ENCODE results near the gene MRO. TPM values are rescaled to one million over a fixed set of nuclear protein-coding genes. Genes with fewer than 3 reads are reported as not detected.

Gene MRO
- total and polyA plus RNA-seq, 2 of the 8 experiments (the other 6 are each of a cell fraction or from before 2014, with no cell fraction given): 0.65 to 1.0 TPM

- H3K18ac ChIP-seq (ENCODE audit: extremely low read depth, low read length): no peak overlapping the region
- no peak overlapping the region for H2BK120ac ChIP-seq (replicated peaks; ENCODE audit: low read depth, low read length)
- H3K23me2 ChIP-seq (ENCODE audit: low read depth, low read length): no peaks in the 10 kb centered on the region
- no peak for DNase-seq (ENCODE audit: low read depth in 1 of 2, low spot score in 2 of 2)
- POLR2A ChIA-PET (ENCODE audit: partially characterized antibody): no interaction called here
- H2BK15ac ChIP-seq (ENCODE audit: low read length): no peak overlapping the region
- no peaks in the 10 kb centered on the region for H3K79me2 ChIP-seq (ENCODE audit: control insufficient read depth in 1 of 2, insufficient read depth in 2 of 2, low read length in 2 of 2)
- no peak overlapping the region for H3K14ac ChIP-seq (ENCODE audit: insufficient read length)
- H2BK12ac ChIP-seq (ENCODE audit: low read depth, low read length): no peak overlapping the region
- H3K4me2 ChIP-seq (ENCODE audit: insufficient read depth in 1 of 2, low read depth in 2 of 2, low read length in 2 of 2): no peak overlapping the region
- H3K36me3 ChIP-seq (ENCODE audit: control insufficient read depth in 2 of 4, insufficient read depth in 4 of 4, low read length in 3 of 4): no peaks in the 10 kb centered on the region; a peak in 1 of 8 replicates
- no peak overlapping the region for H3K56ac ChIP-seq (replicated peaks; ENCODE audit: insufficient read length, low read depth, low read length)
- no peak overlapping the region for H2BK20ac ChIP-seq (ENCODE audit: low read length)
- no peak overlapping the region for H3K23ac ChIP-seq (ENCODE audit: insufficient read length)
- H3K27ac ChIP-seq (ENCODE audit: low read depth, low read length): no peak overlapping the region
- H2AFZ ChIP-seq (ENCODE audit: low read length): no peak overlapping the region
- WGBS, 2 experiments (ENCODE audit: extremely low coverage in 1 of 2, insufficient coverage in 1 of 2, insufficient read length in 1 of 2, insufficient replicate concordance in 2 of 2, low coverage in 1 of 2, low lambda C conversion rate in 2 of 2, missing lambda C conversion rate in 1 of 2): 86% methylated on average over 5 of the region's 5 CpGs; no CpG with 5 or more reads in 1 of the 2 experiments
- H2AK5ac ChIP-seq (ENCODE audit: low read depth, low read length): no peak overlapping the region
- no peak overlapping the region for H3K4me3 ChIP-seq (ENCODE audit: extremely low read depth in 1 of 4, insufficient read depth in 2 of 4, low read depth in 3 of 4, low read length in 4 of 4)
- no peak overlapping the region for H3K4ac ChIP-seq (replicated peaks; ENCODE audit: insufficient read length, low read depth, low read length)
- H3K27me3 ChIP-seq (replicated peaks in 1 of 4; ENCODE audit: control insufficient read depth in 3 of 4, extremely low read depth in 1 of 4, insufficient read depth in 3 of 4, low read length in 3 of 4): no peaks in the 10 kb centered on the region
- H3K9me3 ChIP-seq (ENCODE audit: insufficient read depth in 2 of 2, low read depth in 1 of 2, low read length in 1 of 2): 0 out of 4 replicates have a peak, but pooled peaks cover 0 to 5% of the 10 kb centered on the region in 2 experiments
- H3K79me1 ChIP-seq (ENCODE audit: low read depth, low read length): no peaks in the 10 kb centered on the region
- H4K8ac ChIP-seq (ENCODE audit: extremely low read depth, insufficient read depth, low read length): no peak overlapping the region
- CTCF ChIA-PET (ENCODE audit: partially characterized antibody): no interaction called here
- H2BK5ac ChIP-seq (ENCODE audit: low read depth, low read length): no peak overlapping the region
- no peak overlapping the region for H4K91ac ChIP-seq (replicated peaks; ENCODE audit: insufficient read length, low read length)
- H4K5ac ChIP-seq (ENCODE audit: insufficient read length, low read depth, low read length): no peak overlapping the region
- H4K20me1 ChIP-seq (replicated peaks in 1 of 2; ENCODE audit: control insufficient read depth in 1 of 2, insufficient read depth in 2 of 2, low read length in 2 of 2): no peaks in the 10 kb centered on the region
- peaks cover 3 to 18% (median 12%) of the 10 kb centered on the region in 4 experiments; a peak in 5 of 7 replicates for H3K4me1 ChIP-seq (replicated peaks in 1 of 4; ENCODE audit: control insufficient read depth in 3 of 4, insufficient read depth in 4 of 4, low read length in 3 of 4)
- no peak overlapping the region for H3K9ac ChIP-seq (replicated peaks in 1 of 4; ENCODE audit: extremely low read depth in 1 of 4, low read depth in 3 of 4, low read length in 3 of 4)
- FAIRE-seq: no peak
- TF ChIP-seq ATF2 (IDR thresholded peaks at IDR 0.05; ENCODE audit: low read length) (no peak), RFX5 (IDR thresholded peaks at IDR 0.05; ENCODE audit: borderline replicate concordance, low read depth, low read length) (no peak), CHD2 (IDR thresholded peaks at IDR 0.05; ENCODE audit: low read length) (no peak), GTF2F1 (IDR thresholded peaks at IDR 0.05; ENCODE audit: borderline replicate concordance, low read depth, low read length) (no peak), SAP30 (IDR thresholded peaks at IDR 0.05; ENCODE audit: insufficient read depth, insufficient replicate concordance, low read length) (no peak), CEBPB (IDR thresholded peaks at IDR 0.05; ENCODE audit: low read depth, low read length) (no peak), PHF8 (conservative IDR thresholded peaks at IDR 0.05; ENCODE audit: low read depth, low read length) (no peak), CBX8 (IDR thresholded peaks at IDR 0.05; ENCODE audit: borderline replicate concordance, low read depth, low read length) (no peak), HDAC6 (IDR thresholded peaks at IDR 0.05; ENCODE audit: low read depth, low read length) (no peak)
- TF ChIP-seq, protein P1, sequence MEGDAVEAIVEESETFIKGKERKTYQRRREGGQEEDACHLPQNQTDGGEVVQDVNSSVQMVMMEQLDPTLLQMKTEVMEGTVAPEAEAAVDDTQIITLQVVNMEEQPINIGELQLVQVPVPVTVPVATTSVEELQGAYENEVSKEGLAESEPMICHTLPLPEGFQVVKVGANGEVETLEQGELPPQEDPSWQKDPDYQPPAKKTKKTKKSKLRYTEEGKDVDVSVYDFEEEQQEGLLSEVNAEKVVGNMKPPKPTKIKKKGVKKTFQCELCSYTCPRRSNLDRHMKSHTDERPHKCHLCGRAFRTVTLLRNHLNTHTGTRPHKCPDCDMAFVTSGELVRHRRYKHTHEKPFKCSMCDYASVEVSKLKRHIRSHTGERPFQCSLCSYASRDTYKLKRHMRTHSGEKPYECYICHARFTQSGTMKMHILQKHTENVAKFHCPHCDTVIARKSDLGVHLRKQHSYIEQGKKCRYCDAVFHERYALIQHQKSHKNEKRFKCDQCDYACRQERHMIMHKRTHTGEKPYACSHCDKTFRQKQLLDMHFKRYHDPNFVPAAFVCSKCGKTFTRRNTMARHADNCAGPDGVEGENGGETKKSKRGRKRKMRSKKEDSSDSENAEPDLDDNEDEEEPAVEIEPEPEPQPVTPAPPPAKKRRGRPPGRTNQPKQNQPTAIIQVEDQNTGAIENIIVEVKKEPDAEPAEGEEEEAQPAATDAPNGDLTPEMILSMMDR (IDR thresholded peaks at IDR 0.05; ENCODE audit: control extremely low read depth in 1 of 3, insufficient read depth in 1 of 3, low read depth in 1 of 3, low read length in 3 of 3): no peak
Measured at GRCh38 chr18:50751490-50751889, 68.3 kb downstream of the MRO start.
